Measurements from ENCODE around the gene GZF1. TPM values are rescaled to one million over a fixed set of nuclear protein-coding genes. Genes with fewer than 3 reads are reported as not detected.

Gene GZF1
- total RNA-seq, 1 donor from 2014 or later: 16.3 TPM

- no peaks in the 10 kb centered on the region for H3K4me1 ChIP-seq (ENCODE audit: insufficient read depth, low read length)
Observed at GRCh38 chr20:23381876-23382275, 19.9 kb downstream of the GZF1 start.

GRCh38 chr20:23386304-23387117, 24.5 kb downstream of the GZF1 start:
- no peak for DNase-seq (ENCODE audit: low read depth)
- H3K36me3 Mint-ChIP-seq (ENCODE audit: low read depth, unreplicated experiment): peaks cover 23% of the 10 kb centered on the region
- H3K79me2 ChIP-seq (ENCODE audit: insufficient read depth, low read length): peaks cover 18% of the 10 kb centered on the region

More at GRCh38 chr20:23381876-23382275, 19.9 kb downstream of the GZF1 start:
- Histone ChIP-seq H3K9me3 (ENCODE audit: insufficient read depth, low read depth, low read length) (no peaks in the 10 kb centered on the region), H3K27me3 (ENCODE audit: insufficient read depth, low read length) (no peaks in the 10 kb centered on the region), H3K9ac (ENCODE audit: low read length) (no peak overlapping the region), H2AFZ (ENCODE audit: low read depth, low read length) (no peak overlapping the region), H3K4me3 (ENCODE audit: insufficient read depth, low read depth, low read length) (no peak overlapping the region), H3K4me2 (ENCODE audit: low read length) (no peak overlapping the region), H4K20me1 (ENCODE audit: insufficient read depth, low read length) (peaks cover 3% of the 10 kb centered on the region), H3K36me3 (ENCODE audit: insufficient read depth, low read length) (peaks cover 10% of the 10 kb centered on the region), H3K27ac (ENCODE audit: low read depth, low read length) (no peak overlapping the region), H3K79me2 (ENCODE audit: insufficient read depth, low read length) (peaks cover 13% of the 10 kb centered on the region)
- no peak overlapping the region for H3K27ac Mint-ChIP-seq (ENCODE audit: unreplicated experiment)
- no peaks in the 10 kb centered on the region for H3K27me3 Mint-ChIP-seq (ENCODE audit: low read depth, unreplicated experiment)
- H3K4me1 Mint-ChIP-seq (ENCODE audit: low read depth, unreplicated experiment): no peaks in the 10 kb centered on the region
- peaks cover 18% of the 10 kb centered on the region for H3K36me3 Mint-ChIP-seq (ENCODE audit: low read depth, unreplicated experiment)
- no peak overlapping the region for H3K4me3 Mint-ChIP-seq (ENCODE audit: unreplicated experiment)
- DNase-seq (ENCODE audit: low read depth): no peak
- no peak for FAIRE-seq
- H3K9me3 Mint-ChIP-seq (ENCODE audit: unreplicated experiment): peaks cover 2% of the 10 kb centered on the region
- TF ChIP-seq EZH2 (IDR thresholded peaks at IDR 0.05; ENCODE audit: insufficient read depth, low read length): no peak
- TF ChIP-seq, protein P1, sequence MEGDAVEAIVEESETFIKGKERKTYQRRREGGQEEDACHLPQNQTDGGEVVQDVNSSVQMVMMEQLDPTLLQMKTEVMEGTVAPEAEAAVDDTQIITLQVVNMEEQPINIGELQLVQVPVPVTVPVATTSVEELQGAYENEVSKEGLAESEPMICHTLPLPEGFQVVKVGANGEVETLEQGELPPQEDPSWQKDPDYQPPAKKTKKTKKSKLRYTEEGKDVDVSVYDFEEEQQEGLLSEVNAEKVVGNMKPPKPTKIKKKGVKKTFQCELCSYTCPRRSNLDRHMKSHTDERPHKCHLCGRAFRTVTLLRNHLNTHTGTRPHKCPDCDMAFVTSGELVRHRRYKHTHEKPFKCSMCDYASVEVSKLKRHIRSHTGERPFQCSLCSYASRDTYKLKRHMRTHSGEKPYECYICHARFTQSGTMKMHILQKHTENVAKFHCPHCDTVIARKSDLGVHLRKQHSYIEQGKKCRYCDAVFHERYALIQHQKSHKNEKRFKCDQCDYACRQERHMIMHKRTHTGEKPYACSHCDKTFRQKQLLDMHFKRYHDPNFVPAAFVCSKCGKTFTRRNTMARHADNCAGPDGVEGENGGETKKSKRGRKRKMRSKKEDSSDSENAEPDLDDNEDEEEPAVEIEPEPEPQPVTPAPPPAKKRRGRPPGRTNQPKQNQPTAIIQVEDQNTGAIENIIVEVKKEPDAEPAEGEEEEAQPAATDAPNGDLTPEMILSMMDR (IDR thresholded peaks at IDR 0.05; ENCODE audit: insufficient read depth, low read depth, low read length): no peak

GRCh38 chr20:23387118-23387443, 25.1 kb downstream of the GZF1 start:
- Histone ChIP-seq H3K4me1 (ENCODE audit: insufficient read depth, low read length) (no peaks in the 10 kb centered on the region), H3K4me2 (ENCODE audit: low read length) (no peak overlapping the region), H3K4me3 (ENCODE audit: insufficient read depth, low read depth, low read length) (no peak overlapping the region), H3K27me3 (ENCODE audit: insufficient read depth, low read length) (no peaks in the 10 kb centered on the region), H3K9me3 (ENCODE audit: insufficient read depth, low read depth, low read length) (no peaks in the 10 kb centered on the region), H4K20me1 (ENCODE audit: insufficient read depth, low read length) (peaks cover 14% of the 10 kb centered on the region), H3K9ac (ENCODE audit: low read length) (no peak overlapping the region), H3K79me2 (ENCODE audit: insufficient read depth, low read length) (peaks cover 16% of the 10 kb centered on the region), H3K27ac (ENCODE audit: low read depth, low read length) (no peak overlapping the region), H3K36me3 (ENCODE audit: insufficient read depth, low read length) (peaks cover 11% of the 10 kb centered on the region), H2AFZ (ENCODE audit: low read depth, low read length) (no peak overlapping the region)
- peaks cover 21% of the 10 kb centered on the region for H3K36me3 Mint-ChIP-seq (ENCODE audit: low read depth, unreplicated experiment)
- H3K27ac Mint-ChIP-seq (ENCODE audit: unreplicated experiment): no peak overlapping the region
- peaks cover 5% of the 10 kb centered on the region for H3K4me1 Mint-ChIP-seq (ENCODE audit: low read depth, unreplicated experiment)
- no peak for DNase-seq (ENCODE audit: low read depth)
- no peaks in the 10 kb centered on the region for H3K27me3 Mint-ChIP-seq (ENCODE audit: low read depth, unreplicated experiment)
- TF ChIP-seq EZH2 (IDR thresholded peaks at IDR 0.05; ENCODE audit: insufficient read depth, low read length): no peak
- TF ChIP-seq, protein P1 (IDR thresholded peaks at IDR 0.05; ENCODE audit: insufficient read depth, low read depth, low read length): no peak
- H3K9me3 Mint-ChIP-seq (ENCODE audit: unreplicated experiment): peaks cover 2% of the 10 kb centered on the region
- no peak for FAIRE-seq
- H3K4me3 Mint-ChIP-seq (ENCODE audit: unreplicated experiment): no peak overlapping the region

More at GRCh38 chr20:23386304-23387117, 24.5 kb downstream of the GZF1 start:
- H4K20me1 ChIP-seq (ENCODE audit: insufficient read depth, low read length): peaks cover 14% of the 10 kb centered on the region
- H3K4me2 ChIP-seq (ENCODE audit: low read length): no peak overlapping the region
- H3K36me3 ChIP-seq (ENCODE audit: insufficient read depth, low read length): peaks cover 11% of the 10 kb centered on the region
- H3K4me1 Mint-ChIP-seq (ENCODE audit: low read depth, unreplicated experiment): peaks cover 5% of the 10 kb centered on the region
- no peak overlapping the region for H3K9ac ChIP-seq (ENCODE audit: low read length)
- no peak overlapping the region for H2AFZ ChIP-seq (ENCODE audit: low read depth, low read length)
- H3K9me3 Mint-ChIP-seq (ENCODE audit: unreplicated experiment): peaks cover 2% of the 10 kb centered on the region
- H3K4me1 ChIP-seq (ENCODE audit: insufficient read depth, low read length): no peaks in the 10 kb centered on the region
- H3K27me3 Mint-ChIP-seq (ENCODE audit: low read depth, unreplicated experiment): no peaks in the 10 kb centered on the region
- no peak overlapping the region for H3K4me3 Mint-ChIP-seq (ENCODE audit: unreplicated experiment)
- FAIRE-seq: no peak
- H3K27ac Mint-ChIP-seq (ENCODE audit: unreplicated experiment): no peak overlapping the region
- no peak overlapping the region for H3K4me3 ChIP-seq (ENCODE audit: insufficient read depth, low read depth, low read length)
- H3K9me3 ChIP-seq (ENCODE audit: insufficient read depth, low read depth, low read length): no peaks in the 10 kb centered on the region
- no peaks in the 10 kb centered on the region for H3K27me3 ChIP-seq (ENCODE audit: insufficient read depth, low read length)
- TF ChIP-seq EZH2 (IDR thresholded peaks at IDR 0.05; ENCODE audit: insufficient read depth, low read length): no peak
- no peak overlapping the region for H3K27ac ChIP-seq (ENCODE audit: low read depth, low read length)

Measured in astrocyte (in vitro differentiated cells and primary cell).